H54 (cell line): ENCODE data around the gene HSD17B10.
"Not testable (repeated sequence)": the region's sequence is repeated elsewhere in the genome, so short reads cannot be mapped to it uniquely, and the experiment has no call there.

Experiments
- DNase-seq: peaks from one replicate; pipeline ENCODE4 v3.0.0; 2011; ENCODE audit warnings: low spot score, mixed read lengths; ENCODE audit not compliant: insufficient read length
- FAIRE-seq: peaks from 3 replicates; lab custom pipeline; 2011; peaks lifted over from hg19 to GRCh38; lab: Jason Lieb, UNC
- POLR2A ChIP-seq: IDR thresholded peaks from 2 replicates; pipeline ENCODE4 v1.6.1; 2011; ENCODE audit warnings: low read depth, mild to moderate bottlenecking, low read length

Gene HSD17B10

DNA sequence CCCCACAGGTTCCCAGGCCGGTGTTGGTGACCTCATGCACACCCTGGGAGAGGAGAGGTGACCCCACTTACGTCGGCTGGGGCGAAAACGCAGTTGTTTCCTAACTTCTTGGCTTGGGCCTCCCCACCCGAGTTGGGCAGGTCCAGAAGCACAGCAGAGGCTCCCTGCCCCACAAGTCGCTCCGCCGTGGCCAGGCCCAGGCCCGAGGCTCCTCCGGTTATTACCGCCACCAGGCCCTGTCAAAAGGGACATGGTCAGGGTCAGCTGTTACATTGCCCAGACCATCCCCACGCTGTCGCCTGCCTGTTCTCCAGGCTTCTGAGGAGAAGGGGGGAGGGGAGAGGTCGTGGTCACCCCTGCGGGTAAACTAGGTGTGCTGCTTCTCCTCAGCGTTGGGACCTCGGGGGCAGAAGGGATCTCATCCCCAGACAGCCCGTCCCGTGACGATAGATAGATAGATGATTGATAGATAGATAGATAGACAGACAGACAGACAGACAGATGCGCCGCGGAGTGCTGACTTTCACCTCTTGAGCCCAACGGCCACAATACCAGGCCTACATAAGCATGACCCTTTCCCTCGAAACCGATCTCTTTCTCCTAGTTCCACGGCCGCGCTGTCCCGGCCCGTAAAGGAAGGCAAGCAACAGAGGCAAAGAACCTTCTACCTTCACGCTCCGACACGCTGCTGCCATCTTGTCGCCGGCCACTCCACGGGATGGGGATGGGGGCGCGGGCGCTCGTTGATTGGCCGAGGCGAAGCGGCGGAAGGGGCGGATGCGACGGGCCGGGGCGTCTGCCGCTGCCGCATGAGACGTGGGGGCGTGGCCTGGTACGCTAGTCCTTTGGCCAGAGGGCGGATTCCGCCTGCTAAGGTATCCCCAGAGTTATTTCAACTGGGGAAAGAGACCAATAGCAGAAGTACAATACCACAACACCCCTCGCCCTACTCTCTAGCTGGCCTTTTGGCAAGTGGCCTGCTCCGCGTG is at the start of gene HSD17B10:
HSD17B10 (minus strand) TSS at position 720 of the 989 bp plus-strand sequence; CDS start at position 695, 25 bp downstream.
- DNase-seq (peak; percentile 30), FAIRE-seq (no peak)
- TF ChIP-seq POLR2A: peak; percentile 75

DNA sequence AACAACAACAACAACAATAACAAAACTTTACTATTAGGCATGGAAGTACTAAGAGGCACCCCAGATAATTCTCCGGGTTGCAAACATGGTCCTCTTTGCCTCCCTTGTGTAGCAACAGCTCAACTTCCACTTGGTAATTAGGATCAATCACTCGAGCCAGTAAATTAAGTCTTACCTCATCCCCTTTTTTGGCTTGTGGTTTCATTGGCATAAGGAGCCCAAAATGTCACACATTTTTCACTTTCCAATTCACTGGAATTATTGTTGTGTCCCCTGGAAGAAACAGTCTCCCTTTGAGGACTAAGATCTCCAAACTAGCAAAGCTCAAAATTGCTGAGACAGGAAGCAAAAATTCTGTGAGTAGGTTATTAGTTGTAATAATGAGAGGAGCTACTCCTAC is 49.2 kb upstream of the HSD17B10 start:
- FAIRE-seq: no peak
- no peak for TF ChIP-seq POLR2A
- no peak for DNase-seq

DNA sequence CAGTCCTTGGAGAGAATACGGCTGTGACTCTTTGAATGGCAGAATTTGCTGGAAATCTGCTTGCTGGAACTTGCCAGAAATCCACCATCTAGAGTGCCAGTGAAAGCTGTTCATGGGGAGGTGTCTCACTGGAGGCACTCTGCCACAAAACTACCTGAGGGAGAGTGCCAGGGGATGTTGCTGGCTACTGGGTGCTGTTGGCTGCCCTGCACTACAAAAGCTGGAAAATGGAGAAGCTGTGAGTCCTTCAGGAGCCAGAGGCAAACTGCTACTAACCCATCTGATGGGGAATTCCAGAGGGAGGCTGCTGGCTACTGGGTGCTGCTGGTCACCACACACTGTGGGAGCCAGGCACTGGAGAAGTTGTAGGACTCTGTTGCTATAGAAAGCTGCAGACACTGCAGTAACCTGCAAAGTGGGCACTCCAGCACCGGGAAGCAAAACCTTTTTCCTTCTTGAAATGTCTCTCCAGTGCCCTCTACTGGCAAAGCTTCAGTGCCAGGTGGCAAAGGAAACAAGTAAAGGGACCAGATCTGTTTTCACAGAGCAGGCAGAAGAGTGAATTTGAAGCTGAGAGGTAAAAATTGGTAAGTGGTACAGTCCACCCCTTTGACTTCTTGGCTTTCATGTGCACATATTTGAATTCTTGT is 47.8 kb upstream of the HSD17B10 start:
- FAIRE-seq (no peak), DNase-seq (peak; percentile 10)
- TF ChIP-seq POLR2A: no peak

DNA sequence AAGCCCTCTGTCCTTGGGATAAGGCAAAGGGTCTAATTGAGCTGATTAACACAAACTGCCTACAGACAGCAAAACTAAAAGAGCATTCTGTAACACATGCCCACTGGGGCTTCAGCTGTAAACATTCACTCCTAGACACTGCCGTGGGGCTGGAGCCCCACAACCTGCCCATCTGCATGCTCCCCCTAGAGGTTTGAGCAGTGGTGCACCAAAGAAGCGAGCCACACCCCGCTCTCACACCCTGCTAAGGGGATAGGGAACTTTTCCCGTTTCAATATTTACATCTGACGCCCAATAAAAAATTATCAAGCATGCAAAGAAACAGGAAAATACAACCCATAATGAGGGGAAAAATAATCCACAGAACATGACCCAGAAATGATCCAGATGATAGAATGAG is 46.9 kb upstream of the HSD17B10 start:
- DNase-seq (no peak), FAIRE-seq (no peak)
- no peak for TF ChIP-seq POLR2A

DNA sequence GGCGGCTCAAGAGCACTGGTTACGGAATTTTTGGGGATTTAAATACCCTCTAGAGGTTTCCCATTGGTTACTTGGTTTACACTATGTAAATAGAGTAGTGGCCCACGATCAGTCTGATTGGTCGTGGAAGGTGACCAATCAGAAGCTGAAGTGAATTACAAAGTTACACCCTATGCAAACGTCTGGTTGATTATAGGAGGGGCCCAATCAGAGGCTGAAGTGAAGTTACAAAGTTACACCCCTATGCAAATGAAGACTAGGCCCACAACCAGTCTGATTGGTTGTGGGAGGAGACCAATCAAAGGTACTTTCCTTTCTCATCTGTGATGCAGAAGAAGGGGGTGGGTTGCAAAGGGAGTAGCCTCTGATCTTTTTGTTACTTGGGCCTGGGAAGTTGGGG is 45.1 kb upstream of the HSD17B10 start:
- FAIRE-seq (no peak), DNase-seq (no peak)
- TF ChIP-seq POLR2A: no peak

DNA sequence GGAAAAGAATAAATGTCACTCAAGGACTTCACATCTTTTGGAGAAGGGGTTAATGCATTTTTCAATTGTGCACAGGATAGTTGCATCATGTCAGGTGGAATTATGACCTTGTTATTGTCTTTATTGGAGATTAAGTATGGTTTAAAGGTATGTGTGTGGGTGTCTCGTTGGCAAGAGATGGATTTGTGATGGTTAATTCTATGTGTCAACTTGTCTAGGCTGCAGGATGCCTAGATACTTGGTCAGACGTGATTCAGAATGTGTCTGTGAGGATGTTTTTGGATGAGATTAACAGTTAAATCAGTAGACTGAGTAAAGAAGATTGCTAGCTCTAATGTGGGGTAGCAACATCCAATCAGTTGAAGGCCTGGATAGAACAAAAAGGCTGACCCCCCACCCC is 42.2 kb upstream of the HSD17B10 start:
- FAIRE-seq: no peak
- TF ChIP-seq POLR2A: no peak
- no peak for DNase-seq

DNA sequence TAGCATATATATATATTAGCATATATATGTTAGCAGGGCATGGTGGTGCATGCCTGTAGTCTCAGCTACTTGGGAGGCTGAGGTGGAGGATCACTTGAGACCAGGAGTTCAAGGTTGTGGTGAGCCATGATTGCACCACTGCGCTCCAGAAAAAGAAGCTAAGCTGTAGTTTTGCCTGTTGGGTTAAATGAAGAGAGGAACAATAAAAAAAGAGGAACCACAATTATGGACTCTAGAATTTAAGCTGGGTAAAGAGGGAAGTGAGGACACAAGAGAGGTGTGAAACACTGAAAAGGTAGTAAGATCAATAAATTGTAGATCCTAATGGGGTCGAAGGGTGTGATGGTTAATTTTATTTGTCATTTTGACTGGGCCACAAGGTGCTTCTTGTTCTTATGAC is 40.5 kb upstream of the HSD17B10 start:
- DNase-seq: no peak
- no peak for TF ChIP-seq POLR2A
- FAIRE-seq: no peak

DNA sequence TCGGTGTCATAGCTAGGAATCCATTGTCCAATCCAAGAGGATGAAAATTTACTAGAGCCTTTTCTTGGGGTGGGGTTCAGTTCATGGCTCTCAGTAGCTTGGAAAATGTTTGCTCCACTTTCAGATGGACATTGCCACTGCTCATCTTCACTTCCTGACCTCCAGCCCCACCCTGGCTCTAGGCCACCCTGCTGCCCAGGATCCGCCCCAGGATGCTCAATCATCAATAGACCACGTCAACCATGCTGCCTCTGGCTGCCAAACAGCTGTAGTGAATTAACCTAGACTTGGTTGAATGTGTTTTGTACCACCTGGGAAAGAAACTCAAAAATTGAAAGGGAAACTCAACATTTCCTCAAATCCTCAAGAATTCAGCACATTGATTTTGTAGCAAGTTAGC is 37.2 kb upstream of the HSD17B10 start:
- DNase-seq (no peak), FAIRE-seq (no peak)
- TF ChIP-seq POLR2A: no peak

DNA sequence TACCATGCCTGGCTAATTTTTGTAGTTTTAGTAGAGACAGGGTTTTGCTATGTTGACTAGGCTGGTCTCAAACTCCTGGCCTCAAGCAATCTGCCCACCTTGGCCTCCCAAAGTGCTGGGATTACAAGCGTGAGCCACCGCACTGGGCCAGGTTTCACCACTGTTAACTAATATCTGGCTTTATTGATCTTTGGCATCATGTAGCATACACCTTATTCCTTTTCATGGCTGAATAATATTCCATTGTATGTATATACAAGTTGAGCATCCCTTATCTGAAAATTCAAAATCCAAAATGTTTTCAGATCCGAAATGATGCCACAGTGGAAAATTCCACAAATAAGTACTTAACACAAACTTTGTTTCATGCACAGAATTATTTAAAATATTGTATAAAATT is 34.5 kb upstream of the HSD17B10 start:
- DNase-seq, FAIRE-seq: not testable (repeated sequence)

DNA sequence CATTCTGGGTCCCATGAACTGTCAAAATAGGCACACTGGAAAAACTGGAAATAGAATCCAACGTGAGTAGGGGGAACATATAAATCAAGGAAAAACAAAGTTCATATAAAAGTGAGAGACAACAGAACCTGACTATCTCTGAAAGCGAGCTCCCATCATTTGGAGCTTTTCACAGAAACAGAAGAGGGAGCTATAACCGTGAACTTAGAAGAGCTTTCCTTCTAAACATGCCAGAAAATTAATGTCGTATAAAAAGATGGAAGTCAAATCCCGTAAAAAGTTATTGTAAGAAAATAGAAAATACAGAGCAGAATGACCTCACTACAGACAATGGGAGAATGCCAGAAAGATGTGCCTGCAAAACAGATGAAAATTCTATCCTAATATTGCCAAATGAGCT is 23.9 kb upstream of the HSD17B10 start:
- no peak for DNase-seq
- no peak for TF ChIP-seq POLR2A
- no peak for FAIRE-seq

DNA sequence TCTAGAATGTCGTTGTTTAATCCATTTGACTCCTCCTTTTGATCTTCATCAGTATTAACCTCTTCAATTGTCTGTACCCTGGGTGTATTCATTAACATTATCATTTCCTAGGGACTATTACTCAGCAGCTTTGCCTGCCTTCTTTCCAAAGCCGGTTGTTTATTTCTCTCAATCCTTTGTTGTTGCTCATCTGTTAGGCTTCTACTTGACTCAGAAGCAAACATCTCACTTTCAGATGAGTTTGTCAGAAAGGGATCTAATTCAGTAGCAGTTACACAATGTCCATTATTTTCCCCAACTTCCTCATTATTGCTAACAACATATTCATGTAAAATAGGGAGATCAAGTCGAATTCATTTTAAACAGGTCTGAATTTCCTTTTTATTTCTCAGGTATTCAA is 22.1 kb upstream of the HSD17B10 start:
- FAIRE-seq (no peak), DNase-seq (no peak)
- no peak for TF ChIP-seq POLR2A

DNA sequence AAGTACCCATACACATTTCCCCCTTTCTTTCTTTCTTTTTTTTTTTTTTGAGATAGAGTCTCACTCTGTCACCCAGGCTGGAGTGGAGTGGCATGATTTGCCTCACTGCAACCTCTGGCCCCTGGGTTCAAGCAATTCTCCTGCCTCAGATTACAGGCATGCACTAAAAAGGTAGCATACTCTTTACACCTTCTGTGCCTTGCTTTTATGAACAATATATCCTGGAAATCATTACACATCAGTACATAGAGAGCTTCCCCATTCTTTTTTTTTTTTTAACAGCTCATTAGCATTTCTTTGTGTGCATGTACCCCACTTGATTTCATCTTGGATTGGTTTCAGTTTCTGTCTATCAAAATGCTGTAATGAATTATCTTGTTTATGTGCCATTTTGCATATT is 18.6 kb upstream of the HSD17B10 start:
- FAIRE-seq (no peak), DNase-seq (no peak)

DNA sequence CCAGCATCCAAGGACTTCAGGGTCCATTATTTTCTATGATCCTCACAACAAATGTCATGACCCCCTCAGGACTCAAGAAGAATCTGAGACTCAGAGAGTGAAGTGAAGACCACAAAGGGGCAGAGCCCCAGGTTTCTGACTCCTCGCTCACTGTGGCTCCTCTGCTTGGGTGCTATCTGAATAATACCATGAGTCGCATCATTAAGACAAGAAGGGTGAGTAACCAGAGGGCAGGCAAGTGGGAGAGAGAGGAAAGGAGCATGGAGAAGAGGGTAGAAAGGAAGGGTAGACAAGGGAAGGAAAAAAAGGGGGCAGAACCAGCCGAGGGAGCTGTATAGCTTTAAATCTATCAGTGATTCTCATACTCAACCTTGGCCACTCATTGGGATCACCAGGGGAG is 15.5 kb upstream of the HSD17B10 start:
- TF ChIP-seq POLR2A: no peak
- no peak for FAIRE-seq
- no peak for DNase-seq

More for the DNA sequence above, 18.6 kb upstream of the HSD17B10 start:
- TF ChIP-seq POLR2A: no peak

DNA sequence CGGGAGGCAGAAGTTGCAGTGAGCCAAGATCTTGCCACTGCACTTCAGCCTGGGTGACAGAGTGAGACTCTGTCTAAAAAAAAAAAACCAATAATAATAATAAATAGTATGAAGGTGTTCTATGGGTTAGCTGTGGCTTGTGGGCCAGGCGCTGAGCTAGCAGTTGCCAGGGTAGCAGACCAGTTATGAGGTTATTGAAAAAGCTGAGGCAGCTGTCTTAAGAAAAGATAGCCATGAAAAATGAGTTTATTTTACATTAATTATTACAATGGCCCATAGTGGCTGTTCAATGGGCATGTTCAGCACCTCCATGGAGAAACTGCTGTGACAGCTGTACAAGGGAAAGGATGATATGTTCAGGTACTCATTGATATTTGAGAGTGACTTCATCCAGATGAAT is 13.3 kb upstream of the HSD17B10 start:
- DNase-seq (no peak), FAIRE-seq (no peak)
- no peak for TF ChIP-seq POLR2A
